ENCODE data around the gene GCAT. TPM values are rescaled to one million over a fixed set of nuclear protein-coding genes. Genes with fewer than 3 reads are reported as not detected.
A peak's percentile ranks its signal among the peaks of the same experiment; 100 is the strongest.

Gene GCAT
- total RNA-seq, 1 donor from 2014 or later, result 11.9 TPM

DNA sequence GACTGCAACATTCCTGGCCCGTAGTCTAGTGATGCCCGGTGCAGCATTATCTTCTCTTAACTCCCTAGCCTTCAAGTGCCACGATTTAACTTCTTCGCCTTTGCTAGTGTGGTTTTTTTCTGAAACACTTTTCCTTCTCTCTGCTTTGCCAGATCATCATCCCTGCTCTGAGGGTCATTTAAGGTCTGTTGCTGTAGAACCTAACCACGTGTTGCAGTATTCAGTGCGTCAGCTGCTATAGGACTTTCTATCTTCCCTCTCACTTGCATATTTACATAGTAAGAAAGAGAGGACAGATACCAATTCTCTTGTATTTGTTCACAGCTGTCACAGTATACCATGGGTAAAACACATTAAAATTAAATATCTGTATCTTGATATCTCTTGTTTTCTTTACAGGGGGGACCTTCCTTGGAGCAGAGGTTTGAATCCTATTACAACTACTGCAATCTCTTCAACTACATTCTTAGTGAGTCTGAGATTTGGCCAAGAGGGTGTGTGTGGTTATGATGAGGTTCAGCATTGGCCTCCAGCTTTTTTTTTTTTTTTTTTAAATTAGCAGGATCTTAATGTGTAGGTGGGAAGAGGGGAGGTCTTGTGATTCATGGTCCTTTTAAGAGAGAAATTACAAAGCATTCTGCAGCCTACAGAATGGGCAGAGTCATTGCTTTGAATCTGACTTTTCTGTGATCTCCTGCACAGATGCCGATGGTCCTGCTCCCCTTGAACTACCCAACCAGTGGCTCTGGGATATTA lies 55.0 kb downstream of the GCAT start:
- no peak overlapping the region for H3K4me3 Mint-ChIP-seq (ENCODE audit: unreplicated experiment)
- TF ChIP-seq, protein P1, sequence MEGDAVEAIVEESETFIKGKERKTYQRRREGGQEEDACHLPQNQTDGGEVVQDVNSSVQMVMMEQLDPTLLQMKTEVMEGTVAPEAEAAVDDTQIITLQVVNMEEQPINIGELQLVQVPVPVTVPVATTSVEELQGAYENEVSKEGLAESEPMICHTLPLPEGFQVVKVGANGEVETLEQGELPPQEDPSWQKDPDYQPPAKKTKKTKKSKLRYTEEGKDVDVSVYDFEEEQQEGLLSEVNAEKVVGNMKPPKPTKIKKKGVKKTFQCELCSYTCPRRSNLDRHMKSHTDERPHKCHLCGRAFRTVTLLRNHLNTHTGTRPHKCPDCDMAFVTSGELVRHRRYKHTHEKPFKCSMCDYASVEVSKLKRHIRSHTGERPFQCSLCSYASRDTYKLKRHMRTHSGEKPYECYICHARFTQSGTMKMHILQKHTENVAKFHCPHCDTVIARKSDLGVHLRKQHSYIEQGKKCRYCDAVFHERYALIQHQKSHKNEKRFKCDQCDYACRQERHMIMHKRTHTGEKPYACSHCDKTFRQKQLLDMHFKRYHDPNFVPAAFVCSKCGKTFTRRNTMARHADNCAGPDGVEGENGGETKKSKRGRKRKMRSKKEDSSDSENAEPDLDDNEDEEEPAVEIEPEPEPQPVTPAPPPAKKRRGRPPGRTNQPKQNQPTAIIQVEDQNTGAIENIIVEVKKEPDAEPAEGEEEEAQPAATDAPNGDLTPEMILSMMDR (IDR thresholded peaks at IDR 0.05; ENCODE audit: partially characterized antibody, unreplicated experiment), result no peak
- H3K36me3 Mint-ChIP-seq (ENCODE audit: unreplicated experiment), result no peaks in the 10 kb centered on the region
- peaks cover 5% of the 10 kb centered on the region for H3K4me1 Mint-ChIP-seq (ENCODE audit: low read depth, unreplicated experiment)
- no peak for DNase-seq
- peaks cover 2% of the 10 kb centered on the region for H3K27me3 Mint-ChIP-seq (ENCODE audit: unreplicated experiment)
- peaks cover 3% of the 10 kb centered on the region for H3K9me3 Mint-ChIP-seq (ENCODE audit: unreplicated experiment)
- H3K27ac Mint-ChIP-seq (ENCODE audit: unreplicated experiment), result peak overlapping the region; percentile 72

DNA sequence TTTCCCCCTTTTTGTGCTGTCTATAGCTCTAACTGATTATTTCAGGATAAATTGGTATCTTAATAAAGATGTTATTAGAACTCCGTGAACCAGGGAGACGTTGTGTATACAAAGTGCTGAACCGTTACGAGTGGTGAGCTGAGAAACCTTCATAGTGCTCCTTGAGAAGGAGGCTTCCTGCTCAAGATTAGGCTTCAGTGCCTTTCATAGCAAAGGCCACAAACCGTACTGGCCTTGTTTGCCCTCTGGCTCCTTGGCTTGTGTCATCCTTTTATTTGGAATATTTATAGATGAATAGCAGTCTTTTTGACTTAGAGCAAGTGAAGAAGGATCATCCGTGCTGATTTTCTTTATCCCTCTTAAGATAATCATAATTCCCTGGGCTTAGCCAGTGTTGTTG lies 57.8 kb downstream of the GCAT start:
- peaks cover 7% of the 10 kb centered on the region for H3K27me3 Mint-ChIP-seq (ENCODE audit: unreplicated experiment)
- TF ChIP-seq, protein P1 (IDR thresholded peaks at IDR 0.05; ENCODE audit: partially characterized antibody, unreplicated experiment), result no peak
- no peak for DNase-seq
- H3K9me3 Mint-ChIP-seq (ENCODE audit: unreplicated experiment), result peaks cover 6% of the 10 kb centered on the region
- no peak overlapping the region for H3K27ac Mint-ChIP-seq (ENCODE audit: unreplicated experiment)
- H3K36me3 Mint-ChIP-seq (ENCODE audit: unreplicated experiment), result no peaks in the 10 kb centered on the region
- H3K4me3 Mint-ChIP-seq (ENCODE audit: unreplicated experiment), result no peak overlapping the region
- H3K4me1 Mint-ChIP-seq (ENCODE audit: low read depth, unreplicated experiment), result peaks cover 12% of the 10 kb centered on the region

Small RNA genes lying within 50 kb of the gene (microRNA-seq; reads per million reads assigned to microRNA genes)
- gene MIR659 (ENCODE audit: unreplicated experiment), result 2.5 reads per million, percentile 17 among the genes with 10 or more reads in this experiment

Other genes with a start within 250 kb of the GCAT start
- 2.1 TPM for gene CDC42EP1, start 247.5 kb upstream of the GCAT start, total RNA-seq (ENCODE audit: unreplicated experiment)
- not detected for gene LGALS2, start 227.8 kb upstream of the GCAT start, total RNA-seq (ENCODE audit: unreplicated experiment)
- gene GGA1, start 199.1 kb upstream of the GCAT start, total RNA-seq (ENCODE audit: unreplicated experiment), result 104 TPM
- gene SH3BP1, start 168.3 kb upstream of the GCAT start, total RNA-seq (ENCODE audit: unreplicated experiment), result 12.7 TPM
- 88.1 TPM for gene PDXP, start 149.2 kb upstream of the GCAT start, total RNA-seq (ENCODE audit: unreplicated experiment)
- 50.7 TPM for gene LGALS1, start 132.3 kb upstream of the GCAT start, total RNA-seq (ENCODE audit: unreplicated experiment)
- gene NOL12, start 121.6 kb upstream of the GCAT start, total RNA-seq (ENCODE audit: unreplicated experiment), result 9.9 TPM
- gene TRIOBP, start 110.9 kb upstream of the GCAT start, total RNA-seq (ENCODE audit: unreplicated experiment), result 33.7 TPM
- gene GALR3, start 15.4 kb downstream of the GCAT start, total RNA-seq (ENCODE audit: unreplicated experiment), result not detected
- 26.7 TPM for gene ANKRD54, start 36.4 kb downstream of the GCAT start, total RNA-seq (ENCODE audit: unreplicated experiment)
- 526 TPM for gene EIF3L, start 41.5 kb downstream of the GCAT start, total RNA-seq (ENCODE audit: unreplicated experiment)
- gene MICALL1, start 98.4 kb downstream of the GCAT start, total RNA-seq (ENCODE audit: unreplicated experiment), result 133 TPM
- 0.64 TPM for gene C22orf23, start 145.7 kb downstream of the GCAT start, total RNA-seq (ENCODE audit: unreplicated experiment)
- gene POLR2F, start 145.8 kb downstream of the GCAT start, total RNA-seq (ENCODE audit: unreplicated experiment), result 68.3 TPM
- not detected for gene SOX10, start 176.6 kb downstream of the GCAT start, total RNA-seq (ENCODE audit: unreplicated experiment)
- gene PICK1, start 249.5 kb downstream of the GCAT start, total RNA-seq (ENCODE audit: unreplicated experiment), result 44.8 TPM